KMS-11 (cell line): ENCODE measurements around the gene FREM3.

ENCODE experiments used
- H2AFZ ChIP-seq: fragments of 200-600 bp; sonication (generic); 2 replicates; pipeline ENCODE4 v1.6.1; 2016; ENCODE audit warnings: antibody characterized with exemption, mixed run types, low read depth
- H3K27ac ChIP-seq: fragments of 200-600 bp; sonication (generic); 2 replicates; pipeline ENCODE4 v1.6.1; 2016; ENCODE audit warnings: mild to moderate bottlenecking, mixed run types
- H3K27me3 ChIP-seq: fragments of 200-600 bp; sonication (generic); 2 replicates; pipeline ENCODE4 v1.6.1; 2017; ENCODE audit warnings: mild to moderate bottlenecking, low read depth, mixed run types, moderate library complexity; ENCODE audit not compliant: insufficient read depth
- H3K36me3 ChIP-seq: fragments of 200-600 bp; sonication (generic); 2 replicates; pipeline ENCODE4 v1.6.1; 2017; ENCODE audit warnings: mild to moderate bottlenecking, mixed run types; ENCODE audit not compliant: insufficient read depth
- H3K4me1 ChIP-seq: fragments of 200-600 bp; sonication (generic); 2 replicates; pipeline ENCODE4 v1.6.1; 2016; ENCODE audit warnings: mild to moderate bottlenecking, low read depth, mixed run types; ENCODE audit not compliant: poor library complexity, severe bottlenecking
- H3K4me2 ChIP-seq: fragments of 200-600 bp; sonication (generic); 2 replicates; pipeline ENCODE4 v1.7.0; 2016; ENCODE audit warnings: mild to moderate bottlenecking, mixed run types
- H3K4me3 ChIP-seq: fragments of 200-600 bp; sonication (generic); IDR thresholded peaks from 2 replicates; pipeline ENCODE4 v1.6.1; 2017; ENCODE audit warnings: low read depth, low read length, mixed read lengths; ENCODE audit not compliant: insufficient read depth
- H3K79me2 ChIP-seq: fragments of 200-600 bp; sonication (generic); 2 replicates; pipeline ENCODE4 v1.6.1; 2016; ENCODE audit warnings: low read depth, mixed run types; ENCODE audit not compliant: insufficient read depth
- H3K9ac ChIP-seq: fragments of 200-600 bp; sonication (generic); 2 replicates; pipeline ENCODE4 v1.6.1; 2016; ENCODE audit warnings: mild to moderate bottlenecking, mixed run types
- H4K20me1 ChIP-seq: fragments of 200-600 bp; sonication (generic); 2 replicates; pipeline ENCODE4 v1.6.1; 2016; ENCODE audit warnings: mild to moderate bottlenecking, mixed run types; ENCODE audit not compliant: insufficient read depth
- CTCF ChIP-seq: fragments of 200-600 bp; sonication (generic); conservative IDR thresholded peaks from 2 replicates; pipeline ENCODE4 v1.6.1; 2017; ENCODE audit warnings: low read depth, mild to moderate bottlenecking, antibody characterized with exemption, low read length, moderate library complexity, mixed read lengths

The FREM3 gene

GRCh38 chr4:143641361-143641760 lies 59.1 kb downstream of the FREM3 start:
- no peaks in the 10 kb centered on the region for H4K20me1 ChIP-seq
- H3K4me3 ChIP-seq, result no peak overlapping the region
- no peaks in the 10 kb centered on the region for H3K27me3 ChIP-seq
- H3K9ac ChIP-seq, result no peak overlapping the region
- TF ChIP-seq CTCF, result no peak
- no peak overlapping the region for H3K27ac ChIP-seq
- H3K36me3 ChIP-seq, result no peaks in the 10 kb centered on the region
- H3K4me1 ChIP-seq, result no peaks in the 10 kb centered on the region
- H2AFZ ChIP-seq, result no peak overlapping the region
- H3K4me2 ChIP-seq, result no peak overlapping the region
- no peaks in the 10 kb centered on the region for H3K79me2 ChIP-seq

DNA sequence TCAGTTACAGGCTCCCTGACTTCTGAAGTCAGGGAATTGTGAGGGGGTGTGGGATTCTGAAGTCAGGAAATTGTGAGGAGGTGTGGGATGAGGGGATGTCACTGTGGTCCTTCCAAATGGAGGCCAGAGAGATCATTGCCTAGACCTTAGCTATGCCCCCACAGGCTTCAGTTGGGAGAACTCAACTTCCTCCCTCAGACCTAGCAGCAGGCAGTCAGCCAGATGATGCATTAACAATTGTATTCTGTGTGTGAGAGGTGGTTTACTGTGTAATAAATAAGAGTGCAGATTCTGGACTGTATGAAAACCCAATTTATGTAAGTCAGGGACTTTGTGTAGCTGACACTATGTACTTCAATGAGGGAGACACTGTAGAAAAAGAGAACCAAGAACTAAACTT lies 65.7 kb downstream of the FREM3 start:
- no peaks in the 10 kb centered on the region for H3K79me2 ChIP-seq

GRCh38 chr4:143633833-143634232 lies 66.6 kb downstream of the FREM3 start:
- Histone ChIP-seq H3K9ac (no peak overlapping the region), H3K4me1 (no peaks in the 10 kb centered on the region), H3K27ac (no peak overlapping the region), H3K36me3 (no peaks in the 10 kb centered on the region), H4K20me1 (no peaks in the 10 kb centered on the region), H2AFZ (no peak overlapping the region), H3K79me2 (no peaks in the 10 kb centered on the region), H3K4me3 (no peak overlapping the region), H3K4me2 (no peak overlapping the region), H3K27me3 (no peaks in the 10 kb centered on the region)
- no peak for TF ChIP-seq CTCF

More for the DNA sequence above, 65.7 kb downstream of the FREM3 start:
- Histone ChIP-seq H3K9ac (no peak overlapping the region), H2AFZ (no peak overlapping the region), H3K36me3 (no peaks in the 10 kb centered on the region), H4K20me1 (no peaks in the 10 kb centered on the region), H3K4me2 (no peak overlapping the region), H3K4me3 (no peak overlapping the region), H3K4me1 (no peaks in the 10 kb centered on the region), H3K27me3 (no peaks in the 10 kb centered on the region), H3K27ac (no peak overlapping the region)
- no peak for TF ChIP-seq CTCF

- H3K36me3 ChIP-seq, result no peaks in the 10 kb centered on the region
- no peak overlapping the region for H3K4me2 ChIP-seq
- H2AFZ ChIP-seq, result no peak overlapping the region
- no peaks in the 10 kb centered on the region for H3K27me3 ChIP-seq
- no peak for TF ChIP-seq CTCF
- no peaks in the 10 kb centered on the region for H4K20me1 ChIP-seq
- no peak overlapping the region for H3K27ac ChIP-seq
- no peak overlapping the region for H3K9ac ChIP-seq
- no peaks in the 10 kb centered on the region for H3K4me1 ChIP-seq
- no peak overlapping the region for H3K4me3 ChIP-seq
- no peaks in the 10 kb centered on the region for H3K79me2 ChIP-seq
Observed at GRCh38 chr4:143626134-143626911, 74.2 kb downstream of the FREM3 start.
